ENCODE data around the gene GNPTG.
"Not testable (repeated sequence)": the region's sequence is repeated elsewhere in the genome, so short reads cannot be mapped to it uniquely, and the experiment has no call there.

Gene GNPTG

GRCh38 chr16:1320097-1320496 is 31.6 kb upstream of the GNPTG start:
- DNase-seq: no peak

- DNase-seq: no peak
These were observed 31.0 kb upstream of the GNPTG start for GRCh38 chr16:1320658-1321240.

- DNase-seq: no peak
These were observed 29.3 kb upstream of the GNPTG start for GRCh38 chr16:1322407-1322806.

GRCh38 chr16:1323296-1324239 is 28.2 kb upstream of the GNPTG start:
- DNase-seq: no peak

- no peak for DNase-seq
These were observed 27.4 kb upstream of the GNPTG start for GRCh38 chr16:1324286-1324826.

GRCh38 chr16:1325261-1325660 is 26.5 kb upstream of the GNPTG start:
- DNase-seq: no peak

- DNase-seq: no peak
These were observed 25.9 kb upstream of the GNPTG start for GRCh38 chr16:1325673-1326371.

- DNase-seq: no peak
These were observed 25.3 kb upstream of the GNPTG start for GRCh38 chr16:1326391-1326790.

- no peak for DNase-seq
These were observed 24.6 kb upstream of the GNPTG start for GRCh38 chr16:1326946-1327618.

- DNase-seq: no peak
These were observed 24.1 kb upstream of the GNPTG start for GRCh38 chr16:1327619-1327947.

GRCh38 chr16:1328136-1328535 is 23.6 kb upstream of the GNPTG start:
- not testable (repeated sequence) for DNase-seq

GRCh38 chr16:1328961-1329360 is 22.8 kb upstream of the GNPTG start:
- not testable (repeated sequence) for DNase-seq

GRCh38 chr16:1330260-1330914 is 21.3 kb upstream of the GNPTG start:
- DNase-seq: no peak

- DNase-seq: no peak
These were observed 20.6 kb upstream of the GNPTG start for GRCh38 chr16:1330931-1331711.

- DNase-seq: peak; percentile 92
These were observed 19.8 kb upstream of the GNPTG start for GRCh38 chr16:1331712-1332617.

GRCh38 chr16:1332618-1333148 is 19.0 kb upstream of the GNPTG start:
- DNase-seq: no peak

- DNase-seq: peak; percentile 55
These were observed 18.4 kb upstream of the GNPTG start, which contains the start of gene BAIAP3 for GRCh38 chr16:1333149-1333812. Gene BAIAP3, plus strand, starts transcription at chr16:1333645. Its CDS starts 4,905 bp downstream, at chr16:1338550.

GRCh38 chr16:1333854-1334700 is 17.7 kb upstream of the GNPTG start:
- no peak for DNase-seq
